Neural cell (in vitro differentiated cells): ENCODE data around the gene TBP. TPM values are rescaled to one million over a fixed set of nuclear protein-coding genes. Genes with fewer than 3 reads are reported as not detected.

Experiments
- H2AFZ ChIP-seq: fragments of 200-600, 300-800 bp; sonication (generic), shearing (Covaris generic); 2 replicates; pipeline ENCODE4 v1.6.0; 2014; ENCODE audit warnings: low read depth, mild to moderate bottlenecking, antibody characterized with exemption, low read length, moderate library complexity
- H3F3A ChIP-seq: fragments of 200-600 bp; shearing (Covaris generic); 2 replicates; pipeline ENCODE4 v1.6.1; 2016; ENCODE audit warnings: mild to moderate bottlenecking, moderate library complexity, mixed read lengths, antibody characterized with exemption, low read length; ENCODE audit not compliant: insufficient read depth, poor library complexity, severe bottlenecking
- H3K27ac ChIP-seq: fragments of 200-600, 300-800 bp; sonication (generic), shearing (Covaris generic); 2 replicates; pipeline ENCODE4 v1.5.1; 2014; ENCODE audit warnings: mild to moderate bottlenecking, low read length, moderate library complexity
- H3K27me3 ChIP-seq: fragments of 300-800, 200-600 bp; sonication (generic), shearing (Covaris generic); 2 replicates; pipeline ENCODE4 v1.6.0; 2014; ENCODE audit warnings: mild to moderate bottlenecking, low read depth, low read length, moderate library complexity; ENCODE audit not compliant: insufficient read depth
- H3K36me3 ChIP-seq: fragments of 300-800, 200-600 bp; sonication (generic), shearing (Covaris generic); 2 replicates; pipeline ENCODE4 v1.5.1; 2014; ENCODE audit warnings: mild to moderate bottlenecking, antibody characterized with exemption, low read length, moderate library complexity; ENCODE audit not compliant: insufficient read depth
- H3K4me2 ChIP-seq: fragments of 300-800, 200-600 bp; sonication (generic), shearing (Covaris generic); 2 replicates; pipeline ENCODE4 v1.6.0; 2014; ENCODE audit warnings: mild to moderate bottlenecking, low read length
- H3K4me3 ChIP-seq: fragments of 300-800, 200-600 bp; sonication (generic), shearing (Covaris generic); 2 replicates; pipeline ENCODE4 v1.5.1; 2014; ENCODE audit warnings: mild to moderate bottlenecking, low read length, moderate library complexity
- H3K79me2 ChIP-seq: fragments of 200-600 bp; shearing (Covaris generic); replicated peaks from 2 replicates; pipeline ENCODE4 v1.6.0; 2014; ENCODE audit warnings: mild to moderate bottlenecking, low read length, moderate library complexity; ENCODE audit not compliant: insufficient read depth
- H3K9ac ChIP-seq: fragments of 300-800, 200-600 bp; sonication (generic), shearing (Covaris generic); 2 replicates; pipeline ENCODE4 v1.6.1; 2016; ENCODE audit warnings: mild to moderate bottlenecking, low read length, mixed read lengths
- H3K9me2 ChIP-seq: fragments of 200-600 bp; shearing (Covaris generic); 2 replicates; pipeline ENCODE4 v1.6.1; 2016; ENCODE audit warnings: mild to moderate bottlenecking, low read length, mixed read lengths; ENCODE audit not compliant: insufficient read depth
- H3K9me3 ChIP-seq: fragments of 200-600, 300-800 bp; sonication (generic), shearing (Covaris generic); 2 replicates; pipeline ENCODE4 v1.6.1; 2016; ENCODE audit warnings: mild to moderate bottlenecking, mixed run types, low read length, moderate library complexity, mixed read lengths
- H4K20me1 ChIP-seq: fragments of 200-600 bp; shearing (Covaris generic); 2 replicates; pipeline ENCODE4 v1.6.1; 2016; ENCODE audit warnings: mild to moderate bottlenecking, mixed run types; ENCODE audit not compliant: insufficient read depth
- CTCF ChIP-seq: fragments of 450-650 bp; IDR thresholded peaks from 2 replicates; pipeline ENCODE4 v1.5.1; 2014; ENCODE audit warnings: antibody characterized with exemption, mild to moderate bottlenecking, moderate library complexity; ENCODE audit not compliant: poor library complexity, severe bottlenecking
- EP300 ChIP-seq: fragments of 450-650 bp; conservative IDR thresholded peaks from 2 replicates; pipeline ENCODE4 v1.6.1; 2014; ENCODE audit warnings: antibody characterized with exemption, mild to moderate bottlenecking, moderate library complexity; ENCODE audit not compliant: poor library complexity, severe bottlenecking
- EZH2 ChIP-seq: fragments of 200-600, 300-800 bp; shearing (Covaris generic), sonication (generic); IDR thresholded peaks from 2 replicates; pipeline ENCODE4 v1.6.1; 2014; ENCODE audit warnings: antibody characterized with exemption, low read length, borderline replicate concordance, mild to moderate bottlenecking; ENCODE audit not compliant: insufficient read depth, poor library complexity, severe bottlenecking
- MXI1 ChIP-seq: fragments of 450-650 bp; conservative IDR thresholded peaks from 2 replicates; pipeline ENCODE4 v1.6.1; 2014; ENCODE audit warnings: antibody characterized with exemption, mild to moderate bottlenecking; ENCODE audit not compliant: poor library complexity, severe bottlenecking
- POLR2AphosphoS5 ChIP-seq: IDR thresholded peaks from 2 replicates; pipeline ENCODE4 v1.6.1; 2012
- RAD21 ChIP-seq: fragments of 450-650 bp; conservative IDR thresholded peaks from 2 replicates; pipeline ENCODE4 v1.6.1; 2014; ENCODE audit warnings: antibody characterized with exemption, mild to moderate bottlenecking, moderate library complexity
- REST ChIP-seq: IDR thresholded peaks from 2 replicates; pipeline ENCODE4 v1.6.1; 2012; ENCODE audit warnings: borderline replicate concordance
- SMC3 ChIP-seq: fragments of 450-650 bp; conservative IDR thresholded peaks from 2 replicates; pipeline ENCODE4 v1.6.1; 2014; ENCODE audit warnings: antibody characterized with exemption, mild to moderate bottlenecking, moderate library complexity; ENCODE audit not compliant: poor library complexity
- TAF1 ChIP-seq: IDR thresholded peaks from 2 replicates; pipeline ENCODE4 v1.6.1; 2012; ENCODE audit warnings: low read depth
- polyA plus RNA-seq: library from polyadenylated mRNA; depleted of rRNA; stranded (reverse); fragments of >200 nt; gene quantifications from 2 replicates; pipeline ENCODE4 v1.2.3, GENCODE V29; 2014

TBP gene
- polyA plus RNA-seq, 1 donor from 2014 or later: 30.2 TPM

- H3K9ac ChIP-seq: no peak overlapping the region
- no peak overlapping the region for H2AFZ ChIP-seq
Observed at GRCh38 chr6:170523256-170524171, 30.7 kb upstream of the TBP start.

DNA sequence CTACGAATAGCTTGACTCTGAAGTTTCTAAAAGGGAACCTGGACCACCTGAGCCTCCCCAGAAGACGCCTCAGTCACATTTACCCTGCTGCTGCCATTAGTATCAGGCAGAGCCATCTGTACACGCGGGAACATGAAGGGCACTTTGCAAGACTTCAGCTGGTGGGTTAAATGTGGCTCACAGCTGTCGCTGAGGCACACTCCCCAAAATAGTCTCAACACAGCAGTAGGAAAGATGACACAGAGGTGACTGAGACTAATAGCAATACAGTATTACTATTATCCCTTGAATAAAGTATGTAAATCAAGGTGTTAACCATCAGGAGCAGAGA is 30.0 kb upstream of the TBP start:
- Histone ChIP-seq H3K4me2 (no peak overlapping the region), H3K36me3 (no peaks in the 10 kb centered on the region), H3K27me3 (no peaks in the 10 kb centered on the region), H3F3A (no peaks in the 10 kb centered on the region), H3K9me2 (no peaks in the 10 kb centered on the region), H3K4me3 (no peak overlapping the region), H3K27ac (no peak overlapping the region), H3K79me2 (no peaks in the 10 kb centered on the region), H3K9me3 (no peaks in the 10 kb centered on the region), H2AFZ (no peak overlapping the region), H3K9ac (no peak overlapping the region), H4K20me1 (no peaks in the 10 kb centered on the region)
- TF ChIP-seq REST (no peak), EZH2 (no peak), CTCF (no peak), MXI1 (no peak)

More at GRCh38 chr6:170523256-170524171, 30.7 kb upstream of the TBP start:
- H3K27me3 ChIP-seq: no peaks in the 10 kb centered on the region
- no peak overlapping the region for H3K27ac ChIP-seq
- H3F3A ChIP-seq: no peaks in the 10 kb centered on the region
- TF ChIP-seq POLR2AphosphoS5 (no peak), EP300 (no peak), RAD21 (no peak), TAF1 (no peak), MXI1 (no peak), SMC3 (no peak), REST (no peak), EZH2 (no peak), CTCF (no peak)
- no peaks in the 10 kb centered on the region for H3K9me3 ChIP-seq
- H3K79me2 ChIP-seq: no peaks in the 10 kb centered on the region
- H3K9me2 ChIP-seq: no peaks in the 10 kb centered on the region
- no peaks in the 10 kb centered on the region for H3K36me3 ChIP-seq
- H3K4me2 ChIP-seq: no peak overlapping the region
- no peaks in the 10 kb centered on the region for H4K20me1 ChIP-seq
- H3K4me3 ChIP-seq: no peak overlapping the region
